ENCODE data around the gene OR2G6.
"Not testable (repeated sequence)": the region's sequence is repeated elsewhere in the genome, so short reads cannot be mapped to it uniquely, and the experiment has no call there.

OR2G6 gene

DNA sequence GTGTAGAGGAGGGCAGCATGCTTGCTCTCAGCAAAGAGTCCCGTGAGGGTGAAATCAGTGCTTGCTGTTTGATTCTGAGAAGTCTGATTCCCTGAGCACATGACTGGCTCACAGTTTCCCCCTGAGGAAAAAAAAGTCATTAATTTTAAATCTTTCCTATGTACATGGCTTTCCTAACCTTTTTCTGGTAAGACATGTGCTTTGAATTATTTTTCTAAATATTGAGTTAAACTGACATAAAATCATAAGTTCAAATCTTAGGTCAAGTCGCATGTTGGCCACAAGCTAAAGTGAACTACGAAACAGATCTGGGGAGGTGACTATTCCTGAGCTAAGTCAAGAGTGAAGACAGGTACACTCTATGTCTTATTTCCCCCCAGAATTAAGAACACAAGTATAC is 66.8 kb downstream of the OR2G6 start, which contains the start of gene OR2T34:
OR2T34 (minus strand) TSS at position 101 of the 400 bp plus-strand sequence; CDS start at position 101, 0 bp downstream.
- ATAC-seq: not testable (repeated sequence)

GRCh38 chr1:248576260-248576980 is 68.5 kb downstream of the OR2G6 start:
- DNase-seq (no peak), ATAC-seq (no peak)

More for the DNA sequence above, 66.8 kb downstream of the OR2G6 start, which contains the start of gene OR2T34:
- DNase-seq: not testable (repeated sequence)

Measured in stimulated activated naive CD8-positive, alpha-beta T cell treated with anti-CD3 and anti-CD28 coated beads, Interleukin-15, Interleukin-2, amounts not matched to agents 100 U/mL and 50 U/mL, for 24 hours (primary cell).